H9 (cell line): ENCODE results near the gene USP47. TPM values are rescaled to one million over a fixed set of nuclear protein-coding genes. Genes with fewer than 3 reads are reported as not detected.

Experiments used
- DNase-seq: peaks from one replicate; pipeline ENCODE4 v3.0.0-alpha.2; 2017
- H2AFZ ChIP-seq: one replicate; pipeline ENCODE4 v1.6.1; 2013; ENCODE audit warnings: mild to moderate bottlenecking, low read length, control low read depth, moderate library complexity
- H2AK5ac ChIP-seq: 2 replicates; pipeline ENCODE4 v1.6.1; 2013; ENCODE audit warnings: low read length, control low read depth, mixed read lengths; ENCODE audit not compliant: insufficient read length
- H2BK120ac ChIP-seq: one replicate; pipeline ENCODE4 v1.6.1; 2013; ENCODE audit warnings: low read depth, mild to moderate bottlenecking, low read length, control low read depth, inconsistent platforms; ENCODE audit not compliant: poor library complexity, severe bottlenecking
- H2BK12ac ChIP-seq: 2 replicates; pipeline ENCODE4 v1.6.1; 2013; ENCODE audit warnings: low read length, control low read depth, mixed read lengths, low read depth; ENCODE audit not compliant: insufficient read length
- H2BK15ac ChIP-seq: 2 replicates; pipeline ENCODE4 v1.6.1; 2013; ENCODE audit warnings: low read depth, low read length, control low read depth
- H2BK20ac ChIP-seq: one replicate; pipeline ENCODE4 v1.6.1; 2013; ENCODE audit warnings: low read depth, mild to moderate bottlenecking, low read length, control low read depth, inconsistent platforms; ENCODE audit not compliant: poor library complexity, severe bottlenecking
- H2BK5ac ChIP-seq: 2 replicates; pipeline ENCODE4 v1.6.1; 2013; ENCODE audit warnings: low read length, control low read depth, mixed read lengths; ENCODE audit not compliant: insufficient read length
- H3K14ac ChIP-seq: 2 replicates; pipeline ENCODE4 v1.6.1; 2013; ENCODE audit warnings: low read length, control low read depth; ENCODE audit not compliant: insufficient read depth
- H3K18ac ChIP-seq: 2 replicates; pipeline ENCODE4 v1.6.1; 2013; ENCODE audit warnings: low read depth, mild to moderate bottlenecking, mixed read lengths, low read length, control low read depth; ENCODE audit not compliant: insufficient read length
- H3K23ac ChIP-seq: 2 replicates; pipeline ENCODE4 v1.6.1; 2013; ENCODE audit warnings: low read length, control low read depth, mixed read lengths, low read depth; ENCODE audit not compliant: insufficient read length
- H3K23me2 ChIP-seq: 2 replicates; pipeline ENCODE4 v1.6.1; 2013; ENCODE audit warnings: low read depth, mild to moderate bottlenecking, mixed read lengths, low read length, control low read depth; ENCODE audit not compliant: insufficient read length, poor library complexity, severe bottlenecking
- H3K27ac ChIP-seq: 2 replicates; pipeline ENCODE4 v1.5.1; 2013; ENCODE audit warnings: low read length, control low read depth, mixed read lengths, low read depth; ENCODE audit not compliant: insufficient read length
- H3K27me3 ChIP-seq: 2 replicates; pipeline ENCODE4 v1.6.1; 2013; ENCODE audit warnings: low read length, control low read depth, inconsistent platforms; ENCODE audit not compliant: insufficient read depth
- H3K4ac ChIP-seq: 2 replicates; pipeline ENCODE4 v1.6.1; 2013; ENCODE audit warnings: low read depth, mild to moderate bottlenecking, control low read depth, inconsistent platforms, low read length, moderate library complexity
- H3K4me1 ChIP-seq: 2 replicates; pipeline ENCODE4 v1.6.1; 2013; ENCODE audit warnings: low read length, control low read depth, inconsistent platforms; ENCODE audit not compliant: insufficient read depth
- H3K4me2 ChIP-seq: 2 replicates; pipeline ENCODE4 v1.6.1; 2013; ENCODE audit warnings: low read length, control low read depth, mixed read lengths; ENCODE audit not compliant: insufficient read length, insufficient read depth
- H3K56ac ChIP-seq: 2 replicates; pipeline ENCODE4 v1.6.1; 2013; ENCODE audit warnings: low read depth, mild to moderate bottlenecking, mixed read lengths, low read length, control low read depth; ENCODE audit not compliant: insufficient read length
- H3K79me1 ChIP-seq: 2 replicates; pipeline ENCODE4 v1.6.1; 2013; ENCODE audit warnings: low read depth, mild to moderate bottlenecking, moderate library complexity, low read length, control low read depth, inconsistent platforms; ENCODE audit not compliant: insufficient read depth, poor library complexity, severe bottlenecking
- H3K79me2 ChIP-seq: 2 replicates; pipeline ENCODE4 v1.6.1; 2013; ENCODE audit warnings: low read length, control low read depth, inconsistent platforms; ENCODE audit not compliant: insufficient read depth
- H3K9ac ChIP-seq: 2 replicates; pipeline ENCODE4 v1.6.1; 2013; ENCODE audit warnings: low read length, control low read depth, mixed read lengths; ENCODE audit not compliant: insufficient read length; ENCODE audit errors: extremely low read depth
- H3K9me3 ChIP-seq: one replicate; pipeline ENCODE4 v1.6.1; 2013; ENCODE audit warnings: low read depth, low read length, inconsistent platforms; ENCODE audit not compliant: control insufficient read depth
- H3T11ph ChIP-seq: one replicate; pipeline ENCODE4 v1.6.1; 2013; ENCODE audit warnings: mild to moderate bottlenecking, low read length, control low read depth, inconsistent platforms
- H4K20me1 ChIP-seq: one replicate; pipeline ENCODE4 v1.6.1; 2013; ENCODE audit not compliant: control insufficient read depth, insufficient read length, insufficient read depth
- H4K5ac ChIP-seq: 2 replicates; pipeline ENCODE4 v1.6.1; 2013; ENCODE audit warnings: low read depth, mild to moderate bottlenecking, mixed read lengths, low read length, control low read depth; ENCODE audit not compliant: insufficient read length
- H4K8ac ChIP-seq: replicated peaks from 2 replicates; pipeline ENCODE4 v1.6.1; 2013; ENCODE audit warnings: low read length, control low read depth, mixed read lengths, low read depth; ENCODE audit not compliant: insufficient read length
- H4K91ac ChIP-seq: 2 replicates; pipeline ENCODE4 v1.6.1; 2013; ENCODE audit warnings: low read depth, mild to moderate bottlenecking, moderate library complexity, mixed read lengths, low read length, control low read depth; ENCODE audit not compliant: insufficient read length
- H3K27ac Mint-ChIP-seq, 3 experiments: 2 replicates in 2 of 3; 3 replicates in 1 of 3; pipeline ENCODE4 v1.8.0; 2020 to 2021; ENCODE audit warnings: mixed read lengths in 3 of 3, mild to moderate bottlenecking in 1 of 3, moderate library complexity in 1 of 3
- H3K27me3 Mint-ChIP-seq: 2 replicates; pipeline ENCODE4 v1.8.0; 2021; ENCODE audit warnings: low read depth, mild to moderate bottlenecking, moderate library complexity, mixed read lengths
- H3K36me3 Mint-ChIP-seq, 3 experiments: 2 replicates in 2 of 3; 3 replicates in 1 of 3; pipeline ENCODE4 v1.8.0; 2020 to 2021; ENCODE audit warnings: low read depth in 3 of 3, mixed read lengths in 3 of 3; ENCODE audit not compliant: insufficient read depth in 1 of 3
- H3K4me1 Mint-ChIP-seq, 2 experiments: 2 replicates each; pipeline ENCODE4 v1.8.0; 2020; ENCODE audit warnings: mixed read lengths in 2 of 2
- H3K4me3 Mint-ChIP-seq, 2 experiments: 2 replicates in 1 of 2; 3 replicates in 1 of 2; pipeline ENCODE4 v1.8.0; 2020 to 2021; ENCODE audit warnings: mild to moderate bottlenecking in 2 of 2, mixed read lengths in 2 of 2, moderate library complexity in 1 of 2
- H3K9me3 Mint-ChIP-seq, 2 experiments: 2 replicates in 1 of 2; 3 replicates in 1 of 2; pipeline ENCODE4 v1.8.0; 2020; ENCODE audit warnings: mild to moderate bottlenecking in 2 of 2, mixed read lengths in 2 of 2, moderate library complexity in 1 of 2
- WGBS: extraction: QIAGEN DNeasy Blood & Tissue Kit; methylation state at CpG from one replicate; pipeline ENCODE4 v1.1.7; 2013; ENCODE audit warnings: missing lambda C conversion rate, low lambda C conversion rate, mixed read lengths; ENCODE audit not compliant: insufficient read length; ENCODE audit errors: extremely low coverage; 5-methylcytosine and 5-hydroxymethylcytosine counted together
- total RNA-seq: library from RNA; stranded (reverse); gene quantifications from 2 replicates; pipeline ENCODE4 v1.2.1, GENCODE V29; 2021
- TF ChIP-seq, protein P1 (sequence below): fragments of 200-600 bp; sonication (generic); conservative IDR thresholded peaks from 3 replicates; pipeline ENCODE4 v1.8.0; 2021; ENCODE audit warnings: antibody characterized with exemption, mild to moderate bottlenecking

USP47 gene
- total RNA-seq, 1 experiment from 2014 or later, result 26.7 TPM

DNA sequence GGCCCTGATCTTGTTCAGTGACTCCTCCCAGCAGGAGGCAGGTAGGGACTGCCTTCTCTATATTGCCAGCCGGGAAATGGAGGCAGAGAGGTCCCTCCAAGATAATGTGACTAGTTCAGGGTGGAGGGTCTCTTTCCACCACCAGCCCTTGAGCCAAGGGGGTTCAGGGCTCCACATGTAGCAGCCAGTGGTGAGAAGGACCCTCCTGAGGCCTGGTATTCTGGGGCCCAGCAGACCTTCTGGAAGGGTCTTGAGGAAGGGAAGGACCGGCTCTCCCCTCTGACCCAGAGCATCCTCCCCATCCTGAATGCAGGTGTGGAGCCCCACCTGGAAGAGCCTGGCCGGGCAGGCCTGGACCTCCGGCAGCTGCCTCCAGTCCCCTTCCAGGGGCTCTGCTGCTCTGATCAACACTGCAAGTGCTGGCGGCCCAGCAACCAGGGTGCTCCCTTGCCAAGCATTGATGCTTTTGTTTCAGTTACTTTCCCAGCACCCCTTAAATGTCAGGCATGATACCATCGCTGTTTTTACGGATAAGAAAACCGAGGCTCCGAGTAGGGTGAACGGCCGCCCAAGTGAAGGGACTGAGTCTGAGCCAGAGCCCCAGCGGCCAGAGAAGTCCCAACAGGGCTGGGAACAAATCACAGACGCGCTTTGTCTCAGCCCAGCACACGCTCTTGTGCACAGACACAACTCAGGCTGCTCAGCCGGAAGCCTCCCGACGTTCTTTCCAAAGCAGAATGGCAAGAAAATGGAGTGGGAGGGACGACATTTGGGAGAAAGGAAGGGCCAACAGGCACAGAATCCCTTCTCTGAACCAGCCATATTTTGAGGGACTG, 127.8 kb downstream of the USP47 start:
- Histone ChIP-seq H3K27ac (no peak overlapping the region), H3K18ac (no peak overlapping the region), H4K8ac (no peak overlapping the region), H4K20me1 (no peaks in the 10 kb centered on the region), H2BK20ac (no peak overlapping the region), H3K4me1 (no peaks in the 10 kb centered on the region; the same call in 1 of the 2 replicates), H3K4ac (no peak overlapping the region), H3K4me2 (no peak overlapping the region), H2BK5ac (no peak overlapping the region), H3K79me1 (no peaks in the 10 kb centered on the region), H3T11ph (no peak overlapping the region), H3K9ac (no peak overlapping the region), H3K23me2 (no peaks in the 10 kb centered on the region), H3K56ac (no peak overlapping the region), H4K91ac (no peak overlapping the region), H3K79me2 (no peaks in the 10 kb centered on the region), H2BK120ac (no peak overlapping the region), H3K27me3 (no peaks in the 10 kb centered on the region), H2BK12ac (no peak overlapping the region), H3K14ac (no peak overlapping the region), H2BK15ac (no peak overlapping the region), H2AK5ac (no peak overlapping the region), H3K23ac (no peak overlapping the region), H2AFZ (no peak overlapping the region), H4K5ac (no peak overlapping the region), H3K9me3 (no peaks in the 10 kb centered on the region)
- Mint-ChIP-seq H3K4me1 (peaks cover 7 to 10% of the 10 kb centered on the region in 2 experiments), H3K4me3 (peak overlapping the region in 1 of 2 experiments; percentile 33; a peak in 1 of 5 replicates), H3K27ac (no peak overlapping the region), H3K9me3 (no peaks in the 10 kb centered on the region), H3K36me3 (peaks cover 0 to 5% (median 3%) of the 10 kb centered on the region in 3 experiments; a peak in 3 of 7 replicates), H3K27me3 (no peaks in the 10 kb centered on the region; the same call in 1 of the 2 replicates)
- no CpG with 5 or more reads among the region's 19 CpGs for WGBS
- peak; percentile 20 for DNase-seq
- TF ChIP-seq, protein P1, sequence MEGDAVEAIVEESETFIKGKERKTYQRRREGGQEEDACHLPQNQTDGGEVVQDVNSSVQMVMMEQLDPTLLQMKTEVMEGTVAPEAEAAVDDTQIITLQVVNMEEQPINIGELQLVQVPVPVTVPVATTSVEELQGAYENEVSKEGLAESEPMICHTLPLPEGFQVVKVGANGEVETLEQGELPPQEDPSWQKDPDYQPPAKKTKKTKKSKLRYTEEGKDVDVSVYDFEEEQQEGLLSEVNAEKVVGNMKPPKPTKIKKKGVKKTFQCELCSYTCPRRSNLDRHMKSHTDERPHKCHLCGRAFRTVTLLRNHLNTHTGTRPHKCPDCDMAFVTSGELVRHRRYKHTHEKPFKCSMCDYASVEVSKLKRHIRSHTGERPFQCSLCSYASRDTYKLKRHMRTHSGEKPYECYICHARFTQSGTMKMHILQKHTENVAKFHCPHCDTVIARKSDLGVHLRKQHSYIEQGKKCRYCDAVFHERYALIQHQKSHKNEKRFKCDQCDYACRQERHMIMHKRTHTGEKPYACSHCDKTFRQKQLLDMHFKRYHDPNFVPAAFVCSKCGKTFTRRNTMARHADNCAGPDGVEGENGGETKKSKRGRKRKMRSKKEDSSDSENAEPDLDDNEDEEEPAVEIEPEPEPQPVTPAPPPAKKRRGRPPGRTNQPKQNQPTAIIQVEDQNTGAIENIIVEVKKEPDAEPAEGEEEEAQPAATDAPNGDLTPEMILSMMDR, result no peak
